ENCODE data around the gene SRRT. TPM values are rescaled to one million over a fixed set of nuclear protein-coding genes. Genes with fewer than 3 reads are reported as not detected.

Gene SRRT
- total RNA-seq, 6 experiments from 2014 or later, result 22.4 to 65.7 (median 49.1) TPM

DNA sequence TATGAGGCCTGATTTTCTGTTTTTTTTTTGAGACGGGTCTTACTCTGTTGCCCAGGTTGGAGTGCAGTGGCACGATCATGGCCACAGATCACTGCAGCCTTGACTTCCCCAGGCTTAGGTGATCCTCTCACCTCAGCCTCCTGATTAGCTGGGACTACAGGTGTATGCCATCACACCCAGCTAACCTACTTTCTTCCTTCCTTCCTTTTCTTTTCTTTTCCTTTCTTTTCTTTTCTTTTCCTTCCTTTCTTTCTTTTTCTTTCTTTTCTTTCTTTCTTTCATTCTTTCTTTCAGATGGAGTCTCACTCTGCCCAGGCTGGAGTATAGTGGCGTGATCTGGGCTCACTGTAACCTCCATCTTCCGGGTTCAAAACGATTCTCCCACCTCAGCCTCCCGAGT, 3.8 kb downstream of the SRRT start:
- intact Hi-C loops (cut with DNase I), result no loop called here
- Histone ChIP-seq H3K4me1 (peaks cover 0 to 24% (median 7%) of the 10 kb centered on the region in 4 donors), H3K4me3 (no peak overlapping the region), H3K9me3 (no peaks in the 10 kb centered on the region), H3K27me3 (no peaks in the 10 kb centered on the region), H3K36me3 (peaks cover 5 to 46% (median 12%) of the 10 kb centered on the region in 4 donors), H3K27ac (no peak overlapping the region)
- DNase-seq (no peak), ATAC-seq (no peak)
- no peak for TF ChIP-seq POLR2A (IDR thresholded peaks at IDR 0.05)
- TF ChIP-seq, protein P1, sequence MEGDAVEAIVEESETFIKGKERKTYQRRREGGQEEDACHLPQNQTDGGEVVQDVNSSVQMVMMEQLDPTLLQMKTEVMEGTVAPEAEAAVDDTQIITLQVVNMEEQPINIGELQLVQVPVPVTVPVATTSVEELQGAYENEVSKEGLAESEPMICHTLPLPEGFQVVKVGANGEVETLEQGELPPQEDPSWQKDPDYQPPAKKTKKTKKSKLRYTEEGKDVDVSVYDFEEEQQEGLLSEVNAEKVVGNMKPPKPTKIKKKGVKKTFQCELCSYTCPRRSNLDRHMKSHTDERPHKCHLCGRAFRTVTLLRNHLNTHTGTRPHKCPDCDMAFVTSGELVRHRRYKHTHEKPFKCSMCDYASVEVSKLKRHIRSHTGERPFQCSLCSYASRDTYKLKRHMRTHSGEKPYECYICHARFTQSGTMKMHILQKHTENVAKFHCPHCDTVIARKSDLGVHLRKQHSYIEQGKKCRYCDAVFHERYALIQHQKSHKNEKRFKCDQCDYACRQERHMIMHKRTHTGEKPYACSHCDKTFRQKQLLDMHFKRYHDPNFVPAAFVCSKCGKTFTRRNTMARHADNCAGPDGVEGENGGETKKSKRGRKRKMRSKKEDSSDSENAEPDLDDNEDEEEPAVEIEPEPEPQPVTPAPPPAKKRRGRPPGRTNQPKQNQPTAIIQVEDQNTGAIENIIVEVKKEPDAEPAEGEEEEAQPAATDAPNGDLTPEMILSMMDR (IDR thresholded peaks at IDR 0.05), result no peak
- WGBS (ENCODE audit: insufficient coverage, low coverage, low lambda C conversion rate, missing lambda C conversion rate), result 81% methylated on average over 6 of the region's 6 CpGs

DNA sequence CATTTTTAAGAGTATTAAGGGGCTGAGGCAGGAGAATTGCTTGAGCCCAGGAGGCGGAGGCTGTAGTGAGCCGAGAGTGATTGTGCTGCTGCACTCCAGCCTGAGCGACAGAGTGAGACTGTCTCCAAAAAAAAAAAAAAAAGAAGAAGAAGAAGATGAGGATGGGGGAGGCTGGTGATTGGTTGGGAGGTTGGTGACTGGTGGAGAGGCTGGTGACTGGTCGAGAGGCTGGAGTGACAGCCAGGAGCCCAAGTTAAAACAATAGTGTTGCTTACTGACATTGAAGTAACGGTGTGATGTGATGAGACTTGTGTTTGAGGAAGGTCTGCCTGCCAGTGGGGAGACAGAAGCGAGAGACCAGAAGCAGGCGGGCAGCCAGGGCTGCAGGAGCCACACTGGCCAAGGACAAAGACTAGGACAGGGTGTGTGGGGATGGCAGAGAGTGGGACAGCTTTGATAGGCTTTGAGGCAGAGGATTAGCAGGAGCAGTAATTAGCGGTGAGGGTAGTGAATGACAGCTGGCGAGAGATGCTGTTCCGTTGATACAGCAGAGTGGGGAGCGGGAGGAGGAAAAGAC, 4.9 kb downstream of the SRRT start:
- no peaks in the 10 kb centered on the region for H3K27me3 ChIP-seq
- DNase-seq (no peak), ATAC-seq (no peak)
- no peak for TF ChIP-seq POLR2A (IDR thresholded peaks at IDR 0.05)
- TF ChIP-seq, protein P1 (IDR thresholded peaks at IDR 0.05), result no peak
- H3K4me3 ChIP-seq, result no peak overlapping the region
- intact Hi-C loops (cut with DNase I), result no loop called here
- WGBS (ENCODE audit: insufficient coverage, low coverage, low lambda C conversion rate, missing lambda C conversion rate), result 76% methylated on average over 11 of the region's 11 CpGs
- peaks cover 5 to 57% (median 17%) of the 10 kb centered on the region in 4 donors for H3K36me3 ChIP-seq
- H3K27ac ChIP-seq, result no peak overlapping the region
- H3K9me3 ChIP-seq, result no peaks in the 10 kb centered on the region
- H3K4me1 ChIP-seq, result peaks cover 0 to 24% (median 7%) of the 10 kb centered on the region in 4 donors

DNA sequence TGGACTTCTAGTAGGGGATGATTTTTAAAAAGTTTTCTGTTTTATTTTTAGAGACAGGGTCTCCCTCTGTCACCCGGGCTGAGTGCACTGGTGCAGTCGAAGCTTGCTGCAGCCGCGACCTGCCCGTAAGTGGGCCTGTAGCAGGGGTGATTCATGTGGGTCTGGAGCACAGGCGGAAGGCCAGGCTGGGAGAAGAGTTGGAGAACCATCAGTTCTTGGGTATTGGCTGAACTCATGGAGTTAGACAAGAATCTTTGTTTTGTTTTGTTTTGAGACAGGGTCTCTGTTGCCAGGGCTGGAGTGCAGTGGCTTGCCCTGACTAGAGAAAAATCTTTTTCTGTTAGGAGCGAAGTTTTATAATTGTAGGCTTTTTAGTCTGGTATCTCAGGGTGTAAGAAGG, 5.7 kb downstream of the SRRT start:
- H3K9me3 ChIP-seq, result no peaks in the 10 kb centered on the region
- TF ChIP-seq POLR2A (IDR thresholded peaks at IDR 0.05), result no peak
- TF ChIP-seq, protein P1 (IDR thresholded peaks at IDR 0.05), result no peak
- H3K4me1 ChIP-seq, result peaks cover 0 to 22% (median 7%) of the 10 kb centered on the region in 4 donors
- H3K36me3 ChIP-seq, result peaks cover 5 to 65% (median 21%) of the 10 kb centered on the region in 4 donors
- no peak for DNase-seq
- ATAC-seq, result no peak
- no peaks in the 10 kb centered on the region for H3K27me3 ChIP-seq
- WGBS (ENCODE audit: insufficient coverage, low coverage, low lambda C conversion rate, missing lambda C conversion rate), result 100% methylated on average over 3 of the region's 7 CpGs
- no peak overlapping the region for H3K4me3 ChIP-seq
- no peak overlapping the region for H3K27ac ChIP-seq
- intact Hi-C loops (cut with DNase I), result no loop called here

DNA sequence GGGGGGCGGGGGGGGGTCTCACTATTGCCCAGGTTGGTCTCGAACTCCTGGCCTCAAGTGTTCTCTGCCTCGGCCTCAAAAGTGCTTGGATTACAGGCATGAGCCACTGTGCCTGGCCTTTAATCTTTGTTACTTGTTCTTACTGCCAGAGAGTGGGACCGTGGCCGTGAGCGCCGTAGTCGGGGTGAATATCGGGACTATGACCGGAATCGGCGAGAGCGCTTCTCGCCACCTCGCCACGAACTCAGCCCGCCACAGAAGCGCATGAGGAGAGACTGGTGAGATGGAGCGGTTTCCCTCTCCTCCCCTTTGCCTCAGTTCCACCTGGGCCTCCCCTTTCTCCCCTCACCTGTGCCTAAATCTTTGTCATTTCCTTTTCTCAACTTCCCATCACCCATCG, 6.2 kb downstream of the SRRT start:
- peaks cover 0 to 17% (median 5%) of the 10 kb centered on the region in 4 donors for H3K4me1 ChIP-seq
- TF ChIP-seq POLR2A (IDR thresholded peaks at IDR 0.05), result no peak
- TF ChIP-seq, protein P1 (IDR thresholded peaks at IDR 0.05), result no peak
- no peak for DNase-seq
- H3K4me3 ChIP-seq, result no peak overlapping the region
- H3K36me3 ChIP-seq, result peaks cover 5 to 70% (median 24%) of the 10 kb centered on the region in 4 donors
- intact Hi-C loops (cut with DNase I), result no loop called here
- 96% methylated on average over 20 of the region's 20 CpGs for WGBS (ENCODE audit: insufficient coverage, low coverage, low lambda C conversion rate, missing lambda C conversion rate)
- ATAC-seq, result no peak
- no peaks in the 10 kb centered on the region for H3K27me3 ChIP-seq
- no peak overlapping the region for H3K27ac ChIP-seq
- H3K9me3 ChIP-seq, result no peaks in the 10 kb centered on the region
